HCT116 (cell line): ENCODE results near the gene ERC2. TPM values are rescaled to one million over a fixed set of nuclear protein-coding genes. Genes with fewer than 3 reads are reported as not detected.

Source experiments
- ATAC-seq: fragments of 200-7000 bp; cut with Tn5 transposase; 2 replicates; pipeline ENCODE4 v1.9.1; 2020; ENCODE audit warnings: mild to moderate bottlenecking, moderate library complexity
- BruUV-seq: library from RNA; stranded (reverse); fragments of 400-500 nt; replicated peaks from 2 replicates; lab custom pipeline; 2021; lab: Mats Ljungman, UMichigan
- CTCF ChIA-PET: fragments of 300-600 bp; sonication (Branson Sonifier 250); formaldehyde crosslinking; loops from one replicate; lab custom pipeline; 2021; ENCODE audit warnings: antibody characterized with exemption; lab: Charles Lee
- POLR2A ChIA-PET: fragments of 300-600, 350-600 bp; sonication (Branson Sonifier 250); formaldehyde crosslinking; loops from one replicate; lab custom pipeline; 2021; ENCODE audit warnings: antibody characterized with exemption; lab: Charles Lee
- RAD21 ChIA-PET, 2 experiments: fragments of 300-600 bp; sonication (Branson Sonifier 250); formaldehyde crosslinking; loops; one replicate each; lab custom pipeline; 2023; ENCODE audit warnings: low total read pairs in 2 of 2; ENCODE audit not compliant: uncharacterized antibody in 2 of 2, unreplicated experiment in 2 of 2, low non-redundant PET in 1 of 2; lab: Charles Lee
- DNase-seq: peaks from one replicate; pipeline ENCODE4 v3.0.0-alpha.2; 2010; ENCODE audit warnings: low read depth, low spot score
- H2AFZ ChIP-seq: fragments of 200-600 bp; shearing (Covaris generic), sonication (generic); 2 replicates; pipeline ENCODE4 v1.6.1; 2017; ENCODE audit warnings: low read depth, mixed run types, mixed read lengths, antibody characterized with exemption, low read length; ENCODE audit not compliant: poor library complexity, severe bottlenecking
- H3K27ac ChIP-seq: 2 replicates; pipeline ENCODE4 v1.5.1; 2012; ENCODE audit warnings: low read depth, low read length
- H3K27me3 ChIP-seq: fragments of 200-600 bp; sonication (generic); 2 replicates; pipeline ENCODE4 v1.6.1; 2016; ENCODE audit warnings: mixed run types, low read length, mixed read lengths; ENCODE audit not compliant: insufficient read depth
- H3K36me3 ChIP-seq, 2 experiments: fragments of 200-500 bp in 1 of 2; fragments of 200-600 bp in 1 of 2; sonication (Bioruptor generic) in 1 of 2; sonication (generic) in 1 of 2; 2 replicates each; pipeline versions ENCODE4 v1.5.1 to v1.6.1; 2014 to 2016; ENCODE audit warnings: low read length in 2 of 2, inconsistent platforms in 1 of 2, mixed read lengths in 1 of 2, mixed run types in 1 of 2; ENCODE audit not compliant: insufficient read depth in 2 of 2, control insufficient read depth in 1 of 2
- H3K4me1 ChIP-seq, 2 experiments: fragments of 200-600 bp in 1 of 2; sonication (generic) in 1 of 2; 2 replicates each; pipeline versions ENCODE4 v1.5.1 to v1.6.1; 2012 to 2017; ENCODE audit warnings: low read length in 2 of 2, inconsistent platforms in 1 of 2, mild to moderate bottlenecking in 1 of 2, mixed read lengths in 1 of 2, mixed run types in 1 of 2, moderate library complexity in 1 of 2; ENCODE audit not compliant: insufficient read depth in 2 of 2, control insufficient read depth in 1 of 2
- H3K4me2 ChIP-seq: fragments of 200-600 bp; sonication (generic); 2 replicates; pipeline ENCODE4 v1.6.1; 2017; ENCODE audit warnings: mixed run types, low read length, mixed read lengths
- H3K4me3 ChIP-seq, 2 experiments: fragments of 200-600 bp in 1 of 2; sonication (generic) in 1 of 2; replicated peaks in 1 of 2; 2 replicates each; pipeline ENCODE4 v1.5.1; 2011 to 2016; ENCODE audit warnings: low read length in 2 of 2, control low read depth in 1 of 2, low read depth in 1 of 2, mild to moderate bottlenecking in 1 of 2, mixed read lengths in 1 of 2, mixed run types in 1 of 2
- H3K79me2 ChIP-seq: fragments of 200-600 bp; sonication (generic); 2 replicates; pipeline ENCODE4 v1.6.1; 2017; ENCODE audit warnings: mild to moderate bottlenecking, mixed run types, low read length, moderate library complexity, mixed read lengths; ENCODE audit not compliant: insufficient read depth
- H3K9ac ChIP-seq: fragments of 200-600 bp; sonication (generic); 2 replicates; pipeline ENCODE4 v1.6.1; 2016; ENCODE audit warnings: low read length, mixed read lengths
- H3K9me2 ChIP-seq: fragments of 200-600 bp; sonication (generic), shearing (Covaris generic); 2 replicates; pipeline ENCODE4 v1.6.1; 2017; ENCODE audit warnings: mixed run types, mild to moderate bottlenecking, moderate library complexity; ENCODE audit not compliant: insufficient read depth
- H3K9me3 ChIP-seq, 2 experiments: fragments of 200-500 bp in 1 of 2; fragments of 200-600 bp in 1 of 2; sonication (Bioruptor generic) in 1 of 2; sonication (generic) in 1 of 2; 2 replicates each; pipeline ENCODE4 v1.6.1; 2014 to 2017; ENCODE audit warnings: low read length in 2 of 2, mixed read lengths in 2 of 2, inconsistent platforms in 1 of 2, low read depth in 1 of 2, mild to moderate bottlenecking in 1 of 2, mixed run types in 1 of 2, moderate library complexity in 1 of 2; ENCODE audit not compliant: control insufficient read depth in 1 of 2, insufficient read depth in 1 of 2
- H4K20me1 ChIP-seq: fragments of 200-600 bp; sonication (generic), shearing (Covaris generic); 2 replicates; pipeline ENCODE4 v1.6.1; 2017; ENCODE audit warnings: mixed run types, mild to moderate bottlenecking, moderate library complexity; ENCODE audit not compliant: insufficient read depth
- CBX3 ChIP-seq: IDR thresholded peaks from 2 replicates; pipeline ENCODE4 v1.6.1; 2012; ENCODE audit warnings: low read depth
- CEBPB ChIP-seq: IDR thresholded peaks from 2 replicates; pipeline ENCODE4 v1.6.1; 2012; ENCODE audit warnings: low read depth
- ELF1 ChIP-seq: IDR thresholded peaks from 2 replicates; pipeline ENCODE4 v1.6.1; 2012; ENCODE audit warnings: low read depth, borderline replicate concordance
- FOSL1 ChIP-seq: IDR thresholded peaks from 2 replicates; pipeline ENCODE4 v1.6.1; 2012; ENCODE audit warnings: low read depth
- JUND ChIP-seq: IDR thresholded peaks from 2 replicates; pipeline ENCODE4 v1.6.1; 2012
- SIN3A ChIP-seq: IDR thresholded peaks from 2 replicates; pipeline ENCODE4 v1.6.1; 2012; ENCODE audit warnings: low read depth
- SP1 ChIP-seq: IDR thresholded peaks from 2 replicates; pipeline ENCODE4 v1.6.1; 2012; ENCODE audit warnings: low read depth
- ZNF274 ChIP-seq: fragments of 200-500 bp; sonication (Bioruptor generic); IDR thresholded peaks from 2 replicates; pipeline ENCODE4 v1.6.1; 2014; ENCODE audit warnings: mild to moderate bottlenecking, low read depth, low read length, inconsistent platforms
- intact Hi-C: fragments of 100-400 bp; cut with micrococcal nuclease; formaldehyde crosslinking; loops from 2 replicates; pipeline ENCODE4 v1.10.0; 2022
- total RNA-seq: library from RNA; stranded (reverse); gene quantifications from one replicate; pipeline ENCODE4 v1.2.1, GENCODE V29; 2021; ENCODE audit not compliant: unreplicated experiment
- TF ChIP-seq, protein P1 (sequence below): IDR thresholded peaks from 2 replicates; pipeline ENCODE4 v1.6.1; 2011; ENCODE audit warnings: mild to moderate bottlenecking, low read length, moderate library complexity; ENCODE audit not compliant: insufficient replicate concordance; ENCODE audit errors: extremely low read depth
- TF ChIP-seq, protein P2 (sequence below): IDR thresholded peaks from 2 replicates; pipeline ENCODE4 v1.6.1; 2012
- TF ChIP-seq, protein P3 (sequence below), 3 experiments: fragments of 200-600 bp in 1 of 3; sonication (generic) in 1 of 3; IDR thresholded peaks in 2 of 3; conservative IDR thresholded peaks in 1 of 3; 2 replicates each; pipeline ENCODE4 v1.5.1; 2012 to 2017; ENCODE audit warnings: low read depth in 2 of 3, low read length in 2 of 3, antibody characterized with exemption in 1 of 3, borderline replicate concordance in 1 of 3, control low read depth in 1 of 3, mild to moderate bottlenecking in 1 of 3, mixed read lengths in 1 of 3, mixed run types in 1 of 3, moderate library complexity in 1 of 3; ENCODE audit not compliant: insufficient read depth in 1 of 3

Gene ERC2
- total RNA-seq, 1 experiment from 2014 or later = not detected

DNA sequence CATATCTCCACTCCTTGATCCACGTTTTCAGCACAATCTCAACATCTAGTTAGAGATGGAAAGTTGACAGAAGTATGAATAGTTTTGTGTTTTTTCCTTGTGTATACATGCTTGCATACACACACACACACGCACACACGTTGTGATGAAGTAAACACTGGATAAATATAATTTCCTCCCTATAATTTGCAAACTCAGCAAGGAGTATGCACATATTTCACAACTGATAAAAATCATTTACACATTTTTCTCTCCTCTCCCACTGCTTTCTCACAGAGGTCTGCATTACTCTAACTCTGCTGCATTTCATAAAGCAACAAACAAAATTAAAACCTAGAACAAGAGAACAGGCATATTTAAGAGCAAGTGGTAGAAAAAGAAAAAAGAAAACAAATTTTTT is 320.9 kb downstream of the ERC2 start:
- Histone ChIP-seq H3K27me3 (0 out of 2 replicates have a peak, but pooled peaks cover 3% of the 10 kb centered on the region), H4K20me1 (no peaks in the 10 kb centered on the region), H3K9me2 (no peaks in the 10 kb centered on the region), H2AFZ (no peak overlapping the region), H3K4me3 (no peak overlapping the region), H3K9me3 (no peaks in the 10 kb centered on the region), H3K4me2 (no peak overlapping the region), H3K9ac (no peak overlapping the region), H3K4me1 (no peaks in the 10 kb centered on the region), H3K36me3 (no peaks in the 10 kb centered on the region), H3K79me2 (no peaks in the 10 kb centered on the region), H3K27ac (no peak overlapping the region)
- TF ChIP-seq, protein P1, sequence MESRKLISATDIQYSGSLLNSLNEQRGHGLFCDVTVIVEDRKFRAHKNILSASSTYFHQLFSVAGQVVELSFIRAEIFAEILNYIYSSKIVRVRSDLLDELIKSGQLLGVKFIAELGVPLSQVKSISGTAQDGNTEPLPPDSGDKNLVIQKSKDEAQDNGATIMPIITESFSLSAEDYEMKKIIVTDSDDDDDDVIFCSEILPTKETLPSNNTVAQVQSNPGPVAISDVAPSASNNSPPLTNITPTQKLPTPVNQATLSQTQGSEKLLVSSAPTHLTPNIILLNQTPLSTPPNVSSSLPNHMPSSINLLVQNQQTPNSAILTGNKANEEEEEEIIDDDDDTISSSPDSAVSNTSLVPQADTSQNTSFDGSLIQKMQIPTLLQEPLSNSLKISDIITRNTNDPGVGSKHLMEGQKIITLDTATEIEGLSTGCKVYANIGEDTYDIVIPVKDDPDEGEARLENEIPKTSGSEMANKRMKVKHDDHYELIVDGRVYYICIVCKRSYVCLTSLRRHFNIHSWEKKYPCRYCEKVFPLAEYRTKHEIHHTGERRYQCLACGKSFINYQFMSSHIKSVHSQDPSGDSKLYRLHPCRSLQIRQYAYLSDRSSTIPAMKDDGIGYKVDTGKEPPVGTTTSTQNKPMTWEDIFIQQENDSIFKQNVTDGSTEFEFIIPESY = no peak
- TF ChIP-seq ZNF274 (no peak), FOSL1 (no peak), CBX3 (no peak), JUND (no peak), CEBPB (no peak), SIN3A (no peak)
- TF ChIP-seq, protein P2, sequence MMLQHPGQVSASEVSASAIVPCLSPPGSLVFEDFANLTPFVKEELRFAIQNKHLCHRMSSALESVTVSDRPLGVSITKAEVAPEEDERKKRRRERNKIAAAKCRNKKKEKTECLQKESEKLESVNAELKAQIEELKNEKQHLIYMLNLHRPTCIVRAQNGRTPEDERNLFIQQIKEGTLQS = no peak
- CTCF ChIA-PET = no interaction called here
- ATAC-seq (no peak), DNase-seq (no peak)
- POLR2A ChIA-PET = no interaction called here
- intact Hi-C loops = no loop called here
- no TSS peak for BruUV-seq
- RAD21 ChIA-PET = no interaction called here

DNA sequence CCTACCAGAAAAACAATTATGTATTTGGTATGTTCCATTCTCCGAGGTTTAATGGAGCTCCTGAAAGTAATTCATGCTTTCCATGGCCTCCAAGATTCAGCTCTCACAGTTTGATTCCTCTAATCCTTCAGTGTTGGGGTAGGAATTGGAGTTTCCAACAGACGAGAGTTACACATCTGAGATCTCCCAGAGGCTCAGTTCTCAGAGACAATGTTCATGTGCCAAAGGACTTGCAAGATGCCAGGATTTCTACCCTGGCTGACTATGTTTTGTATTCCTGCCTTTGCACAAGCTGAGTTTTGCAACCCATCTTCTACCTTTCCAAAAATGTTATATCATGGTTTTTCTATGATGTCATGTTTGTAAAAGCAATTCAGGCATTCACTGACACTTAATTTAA is 322.9 kb downstream of the ERC2 start:
- Histone ChIP-seq H3K4me1 (no peaks in the 10 kb centered on the region), H3K9me2 (no peaks in the 10 kb centered on the region), H3K36me3 (no peaks in the 10 kb centered on the region), H3K27ac (no peak overlapping the region), H3K79me2 (no peaks in the 10 kb centered on the region), H3K4me2 (no peak overlapping the region), H3K9ac (no peak overlapping the region), H2AFZ (no peak overlapping the region), H3K4me3 (no peak overlapping the region), H3K27me3 (no peaks in the 10 kb centered on the region), H4K20me1 (no peaks in the 10 kb centered on the region), H3K9me3 (no peaks in the 10 kb centered on the region; a peak in 1 of 4 replicates)
- BruUV-seq = no TSS peak
- no peak for TF ChIP-seq SP1
- no peak for TF ChIP-seq ELF1
- TF ChIP-seq CEBPB = no peak
- TF ChIP-seq, protein P2 = no peak
- TF ChIP-seq, protein P3, sequence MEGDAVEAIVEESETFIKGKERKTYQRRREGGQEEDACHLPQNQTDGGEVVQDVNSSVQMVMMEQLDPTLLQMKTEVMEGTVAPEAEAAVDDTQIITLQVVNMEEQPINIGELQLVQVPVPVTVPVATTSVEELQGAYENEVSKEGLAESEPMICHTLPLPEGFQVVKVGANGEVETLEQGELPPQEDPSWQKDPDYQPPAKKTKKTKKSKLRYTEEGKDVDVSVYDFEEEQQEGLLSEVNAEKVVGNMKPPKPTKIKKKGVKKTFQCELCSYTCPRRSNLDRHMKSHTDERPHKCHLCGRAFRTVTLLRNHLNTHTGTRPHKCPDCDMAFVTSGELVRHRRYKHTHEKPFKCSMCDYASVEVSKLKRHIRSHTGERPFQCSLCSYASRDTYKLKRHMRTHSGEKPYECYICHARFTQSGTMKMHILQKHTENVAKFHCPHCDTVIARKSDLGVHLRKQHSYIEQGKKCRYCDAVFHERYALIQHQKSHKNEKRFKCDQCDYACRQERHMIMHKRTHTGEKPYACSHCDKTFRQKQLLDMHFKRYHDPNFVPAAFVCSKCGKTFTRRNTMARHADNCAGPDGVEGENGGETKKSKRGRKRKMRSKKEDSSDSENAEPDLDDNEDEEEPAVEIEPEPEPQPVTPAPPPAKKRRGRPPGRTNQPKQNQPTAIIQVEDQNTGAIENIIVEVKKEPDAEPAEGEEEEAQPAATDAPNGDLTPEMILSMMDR (IDR thresholded peaks at IDR 0.05 in 2 of 3, conservative IDR thresholded peaks at IDR 0.05 in 1 of 3; ENCODE audit: borderline replicate concordance in 1 of 3, insufficient read depth in 1 of 3, low read depth in 2 of 3, low read length in 2 of 3) = no peak
- DNase-seq (no peak), ATAC-seq (no peak)
- ChIA-PET POLR2A (no interaction called here), RAD21 (no interaction called here), CTCF (no interaction called here)
- intact Hi-C loops = no loop called here
